ENCODE results near the gene CALN1.

DNA sequence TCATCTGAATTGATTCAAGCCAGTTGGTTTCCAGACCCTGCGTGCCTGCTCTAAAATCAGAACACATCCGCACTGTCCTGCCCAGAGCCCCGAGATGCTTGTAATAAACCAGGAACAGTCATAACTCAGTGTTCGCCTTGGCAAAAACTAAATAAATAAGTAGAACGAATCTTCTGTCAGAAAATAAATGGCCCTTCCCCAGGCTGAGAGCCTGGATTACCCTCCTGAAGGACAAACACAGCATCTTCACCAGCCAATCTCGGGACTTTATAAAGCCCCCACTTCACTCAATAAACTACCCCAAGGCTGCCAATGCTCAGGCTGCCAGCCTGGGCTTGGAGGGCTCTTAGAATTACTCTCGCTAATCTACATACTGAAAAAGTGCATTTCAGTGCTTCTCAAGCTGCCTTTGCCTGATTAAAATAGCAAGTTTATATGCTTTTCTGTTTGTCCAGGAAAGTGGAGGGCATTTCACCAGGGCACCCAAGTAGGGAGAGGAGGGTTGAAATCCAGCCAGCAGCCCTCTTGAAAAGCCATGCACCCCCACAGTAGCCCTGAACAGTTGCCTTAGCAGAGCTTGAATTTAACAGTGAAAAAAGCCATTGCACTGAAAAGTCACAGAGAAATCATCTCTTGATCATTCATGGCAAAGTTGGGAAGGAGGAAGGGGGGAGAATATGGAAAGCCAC, 136.6 kb downstream of the CALN1 start:
- TF ChIP-seq ZNF274 (IDR thresholded peaks at IDR 0.05; ENCODE audit: low read depth, low read length) (no peak), YY1 (IDR thresholded peaks at IDR 0.05; ENCODE audit: insufficient read depth, insufficient read length) (no peak), SUZ12 (IDR thresholded peaks at IDR 0.05; ENCODE audit: extremely low read depth, insufficient read depth, insufficient read length) (no peak)
